Hematopoietic multipotent progenitor cell (in vitro differentiated cells): ENCODE results near the gene ELFN1. TPM values are rescaled to one million over a fixed set of nuclear protein-coding genes. Genes with fewer than 3 reads are reported as not detected.
A peak's percentile ranks its signal among the peaks of the same experiment; 100 is the strongest.

ENCODE experiments used
- DNase-seq, 3 donors: peaks; one replicate each; pipeline ENCODE4 v3.0.0-alpha.2; 2011 to 2015; ENCODE audit warnings: low read depth in 2 of 3, low spot score in 2 of 3
- total RNA-seq: library from RNA; depleted of rRNA; stranded (reverse); fragments of >200 nt; gene quantifications from one replicate; pipeline ENCODE4 v1.2.3, GENCODE V29; 2012

Gene ELFN1
- total RNA-seq, 1 donor, result 0.27 TPM

- no peak for DNase-seq
These were observed 67.9 kb downstream of the ELFN1 start for GRCh38 chr7:1737956-1738355.

- peak in 1 of 3 donors; percentile 18 for DNase-seq
These were observed 68.4 kb downstream of the ELFN1 start for GRCh38 chr7:1738511-1738910.

- DNase-seq, result no peak
These were observed 68.9 kb downstream of the ELFN1 start for GRCh38 chr7:1738956-1739355.

GRCh38 chr7:1739593-1739992 lies 69.5 kb downstream of the ELFN1 start:
- DNase-seq, result no peak

DNA sequence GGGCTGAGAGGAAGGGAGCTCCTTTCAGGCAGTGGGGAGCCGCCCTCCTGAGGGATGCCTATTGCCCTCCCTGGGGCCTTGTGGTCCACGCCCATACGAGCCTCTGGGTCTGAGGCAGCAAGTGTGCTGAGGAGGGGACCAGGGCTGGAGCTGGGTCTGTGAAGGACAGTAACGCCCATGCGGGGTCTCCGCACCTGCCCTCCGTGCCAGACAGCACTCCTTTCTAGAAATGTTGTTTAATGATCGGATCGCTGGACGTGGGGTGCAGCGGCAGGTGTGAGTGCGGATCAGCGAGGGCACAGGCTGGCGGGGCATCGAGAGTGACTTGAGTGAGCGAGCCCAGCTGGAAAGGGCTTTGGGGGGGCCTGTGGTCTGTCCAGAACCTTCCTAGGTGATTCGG lies 70.1 kb downstream of the ELFN1 start:
- DNase-seq, result no peak

DNA sequence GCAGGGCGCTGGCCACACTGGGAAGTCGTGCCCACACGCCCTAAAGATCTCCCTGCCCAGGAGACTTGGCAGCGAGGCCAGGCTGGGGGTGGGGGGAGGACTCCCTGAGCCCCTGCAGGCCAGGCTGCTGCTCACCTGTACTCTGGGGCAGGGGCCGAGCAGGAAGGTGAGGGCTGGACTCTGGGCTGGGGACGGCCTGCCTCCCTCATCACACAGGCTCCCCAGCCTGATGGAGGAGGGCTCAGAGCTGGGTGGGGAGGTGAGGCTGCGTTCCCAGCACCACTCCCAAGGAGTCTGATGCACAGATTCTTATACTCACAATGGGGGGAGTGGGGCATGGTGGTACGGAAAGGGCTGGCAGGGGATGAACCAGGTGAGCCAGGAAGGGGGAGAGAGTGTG lies 71.2 kb downstream of the ELFN1 start:
- no peak for DNase-seq

GRCh38 chr7:1741751-1742554 lies 71.9 kb downstream of the ELFN1 start:
- DNase-seq, result no peak

DNA sequence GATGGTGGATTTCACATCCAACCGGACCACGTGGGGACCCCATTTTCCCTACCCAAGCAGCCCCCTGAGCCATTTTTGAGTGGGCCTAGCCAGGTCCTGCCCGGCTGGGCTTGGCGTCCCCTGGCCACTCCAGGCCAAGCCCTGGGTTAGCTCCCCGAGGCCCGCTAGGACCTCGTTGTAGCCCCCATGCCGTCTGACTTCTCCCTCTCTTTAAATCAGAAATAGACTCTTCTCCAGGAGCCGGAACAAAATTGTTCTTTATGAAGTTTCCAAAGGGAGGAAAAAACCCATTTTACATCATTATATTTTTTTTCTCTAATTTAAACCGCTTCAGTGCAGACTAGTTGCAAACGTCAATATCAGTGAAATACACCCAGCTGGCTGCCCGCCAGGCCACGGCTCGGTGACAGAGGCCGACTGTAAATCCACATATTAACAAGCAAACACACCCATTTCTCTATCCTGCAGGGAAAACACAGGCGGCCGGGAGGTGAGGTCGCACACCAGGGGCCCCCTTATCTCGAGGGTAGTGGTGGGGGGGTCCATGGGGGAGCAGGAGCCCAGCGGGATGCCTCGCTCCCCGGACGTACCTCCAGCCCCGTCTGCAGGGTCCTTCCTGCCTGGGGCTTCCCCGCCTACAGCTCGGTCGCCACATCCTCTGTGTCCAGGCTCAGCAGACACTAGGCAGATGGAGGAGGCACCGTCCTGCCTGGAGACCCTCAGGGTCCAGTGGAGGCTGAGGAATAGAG lies 72.7 kb downstream of the ELFN1 start:
- peak; percentile 9 to 71 (median 57) for DNase-seq

DNA sequence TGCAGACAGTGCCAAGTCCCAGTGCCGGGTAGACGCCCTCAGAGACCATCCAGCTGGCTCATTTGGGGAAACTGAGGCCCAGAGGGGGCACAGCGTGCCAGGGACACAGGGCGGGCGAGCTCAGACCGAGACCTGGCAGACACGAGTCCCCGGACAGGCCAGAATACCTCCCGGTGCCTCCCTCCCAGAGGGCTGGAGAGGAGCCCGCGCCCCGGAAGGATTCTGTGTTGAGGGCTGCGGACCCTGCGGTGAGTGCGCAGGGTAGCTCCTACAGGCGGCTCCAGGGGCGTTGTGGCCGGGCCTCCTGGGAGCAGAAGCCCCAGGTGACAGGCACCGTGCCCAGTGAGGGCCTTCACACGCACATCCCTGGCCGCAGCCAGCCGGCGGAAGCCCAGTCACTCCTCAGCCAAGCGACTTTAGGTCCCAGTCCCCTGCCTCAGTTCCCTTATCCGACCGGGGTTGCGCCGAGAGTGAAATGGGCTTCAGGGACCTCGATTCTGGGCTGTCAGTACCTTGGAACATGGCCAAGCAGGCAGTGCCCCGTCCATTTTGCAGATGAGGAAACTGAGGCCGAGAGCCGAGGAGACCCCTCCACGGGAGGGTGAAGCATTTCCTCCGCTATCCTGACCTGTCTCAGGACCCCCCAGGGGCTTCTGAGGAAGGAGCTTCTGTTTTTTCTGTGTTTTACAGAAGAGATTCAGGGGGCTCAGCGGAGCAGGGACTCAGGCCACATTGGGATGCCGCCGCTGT lies 73.6 kb downstream of the ELFN1 start:
- no peak for DNase-seq

DNA sequence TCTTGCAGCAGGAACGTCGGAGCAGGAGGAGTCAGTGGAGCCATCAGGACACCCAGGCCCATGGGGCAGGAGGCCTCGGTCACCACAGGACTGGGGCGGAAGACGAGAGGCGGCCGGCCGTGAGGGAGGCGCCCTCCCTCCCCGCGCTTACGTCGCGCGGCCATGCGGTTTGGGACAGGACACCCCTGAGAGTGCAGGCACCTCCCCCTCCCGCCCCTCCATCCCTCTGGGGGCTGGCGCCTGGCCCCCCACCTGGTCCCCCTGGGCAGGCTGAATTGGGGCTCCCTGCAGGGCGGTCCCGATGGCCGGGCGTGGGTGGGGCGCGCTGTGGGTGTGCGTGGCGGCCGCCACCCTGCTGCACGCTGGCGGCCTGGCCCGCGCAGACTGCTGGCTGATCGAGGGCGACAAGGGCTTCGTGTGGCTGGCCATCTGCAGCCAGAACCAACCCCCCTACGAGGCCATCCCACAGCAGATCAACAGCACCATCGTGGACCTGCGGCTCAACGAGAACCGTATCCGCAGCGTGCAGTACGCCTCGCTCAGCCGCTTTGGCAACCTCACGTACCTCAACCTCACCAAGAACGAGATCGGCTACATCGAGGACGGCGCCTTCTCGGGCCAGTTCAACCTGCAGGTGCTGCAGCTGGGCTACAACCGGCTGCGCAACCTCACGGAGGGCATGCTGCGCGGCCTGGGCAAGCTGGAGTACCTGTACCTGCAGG lies 74.4 kb downstream of the ELFN1 start:
- DNase-seq, result no peak

DNA sequence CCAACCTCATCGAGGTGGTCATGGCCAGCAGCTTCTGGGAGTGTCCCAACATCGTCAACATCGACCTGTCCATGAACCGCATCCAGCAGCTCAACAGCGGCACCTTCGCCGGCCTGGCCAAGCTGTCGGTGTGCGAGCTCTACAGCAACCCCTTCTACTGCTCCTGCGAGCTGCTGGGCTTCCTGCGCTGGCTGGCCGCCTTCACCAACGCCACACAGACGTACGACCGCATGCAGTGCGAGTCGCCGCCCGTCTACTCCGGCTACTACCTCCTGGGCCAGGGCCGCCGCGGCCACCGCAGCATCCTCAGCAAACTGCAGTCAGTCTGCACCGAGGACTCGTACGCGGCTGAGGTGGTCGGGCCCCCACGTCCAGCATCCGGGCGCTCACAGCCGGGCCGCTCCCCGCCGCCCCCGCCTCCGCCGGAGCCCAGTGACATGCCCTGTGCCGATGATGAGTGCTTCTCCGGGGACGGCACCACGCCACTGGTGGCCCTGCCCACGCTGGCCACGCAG lies 75.0 kb downstream of the ELFN1 start:
- no peak for DNase-seq

GRCh38 chr7:1745576-1746490 lies 75.8 kb downstream of the ELFN1 start:
- no peak for DNase-seq

DNA sequence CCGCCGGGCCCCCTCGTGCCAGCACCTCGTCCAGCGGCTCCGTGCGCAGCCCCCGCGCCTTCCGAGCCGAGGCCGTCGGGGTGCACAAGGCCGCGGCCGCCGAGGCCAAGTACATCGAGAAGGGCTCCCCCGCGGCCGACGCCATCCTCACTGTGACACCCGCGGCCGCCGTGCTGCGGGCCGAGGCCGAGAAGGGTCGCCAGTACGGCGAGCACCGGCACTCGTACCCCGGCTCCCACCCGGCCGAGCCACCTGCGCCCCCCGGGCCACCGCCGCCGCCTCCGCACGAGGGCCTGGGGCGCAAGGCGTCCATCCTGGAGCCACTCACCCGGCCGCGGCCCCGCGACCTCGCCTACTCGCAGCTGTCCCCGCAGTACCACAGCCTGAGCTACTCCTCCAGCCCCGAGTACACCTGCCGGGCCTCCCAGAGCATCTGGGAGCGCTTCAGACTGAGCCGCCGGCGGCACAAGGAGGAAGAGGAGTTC lies 76.5 kb downstream of the ELFN1 start:
- no peak for DNase-seq

DNA sequence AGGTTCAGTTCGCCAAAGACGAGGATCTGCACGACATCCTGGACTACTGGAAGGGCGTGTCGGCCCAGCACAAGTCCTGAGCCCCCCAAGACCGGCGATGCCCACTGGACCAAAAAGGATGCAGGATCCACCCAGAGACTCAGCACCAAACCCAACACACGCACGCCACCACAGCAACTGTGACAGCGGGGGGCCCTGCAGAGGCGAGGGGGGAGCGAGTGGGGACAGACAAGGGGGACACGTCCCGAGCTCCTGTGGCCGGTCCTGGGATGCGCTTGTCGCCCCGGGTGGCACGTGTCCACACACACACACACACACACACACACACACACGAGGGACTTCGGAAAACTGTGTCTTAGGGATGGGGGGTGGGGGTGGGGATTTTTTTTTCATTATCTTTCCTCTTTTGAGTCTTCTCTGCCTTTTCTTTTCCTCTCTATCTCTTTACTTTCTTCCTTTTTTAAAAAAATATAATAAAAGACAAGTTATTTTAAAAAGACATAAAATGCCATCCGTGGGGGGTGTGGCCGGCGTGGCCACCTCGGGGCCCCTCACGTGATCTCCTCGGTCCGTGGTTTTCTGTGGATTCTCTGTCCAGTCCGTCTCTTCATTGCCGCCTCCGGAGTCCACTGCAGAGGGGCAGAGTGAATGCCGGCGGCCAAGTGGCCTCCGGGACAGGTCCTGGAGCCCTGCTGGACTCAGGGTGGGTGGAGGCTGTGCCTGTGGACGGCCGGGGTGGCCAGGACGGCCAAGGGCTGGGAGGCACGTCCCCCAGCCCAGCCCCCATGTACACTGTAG lies 77.1 kb downstream of the ELFN1 start:
- DNase-seq, result no peak

DNA sequence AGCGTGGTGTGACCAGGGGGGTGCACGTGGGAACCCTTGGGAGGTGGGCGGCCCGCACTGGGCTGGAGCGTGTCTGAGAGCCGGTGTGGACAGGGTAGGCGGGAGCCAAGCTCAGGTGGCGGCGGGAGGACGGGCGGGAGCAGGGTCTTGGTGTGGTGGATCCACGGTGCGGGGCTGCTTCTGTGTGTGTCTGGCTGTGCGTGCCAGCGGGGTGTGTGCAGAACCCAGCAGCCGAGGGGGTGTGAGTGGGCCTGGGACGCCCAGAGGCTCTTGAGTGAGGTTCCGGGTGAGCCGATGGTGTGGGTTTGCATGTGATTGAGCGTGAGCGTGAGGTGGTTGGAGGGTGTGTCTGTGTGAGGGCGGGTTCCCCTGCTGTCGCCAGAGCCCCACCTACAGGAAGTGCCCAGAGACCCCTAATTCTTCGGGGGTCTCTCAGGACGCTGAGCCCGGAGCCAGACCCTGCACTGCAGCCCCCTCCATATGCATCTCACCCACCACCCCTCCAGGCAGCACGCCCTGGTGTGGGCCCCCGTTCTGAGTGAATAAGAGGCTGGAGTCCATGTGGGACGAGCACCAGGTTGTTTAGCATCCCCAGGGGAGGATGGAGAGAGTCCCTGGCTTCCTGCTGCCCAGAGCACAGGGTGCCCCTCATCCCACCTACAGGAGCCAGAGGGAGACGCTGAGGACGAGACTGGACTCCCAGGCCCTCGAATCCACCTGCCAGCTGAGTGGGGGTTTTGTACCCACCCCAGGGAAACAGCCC lies 78.2 kb downstream of the ELFN1 start:
- DNase-seq, result no peak

- DNase-seq, result no peak
These were observed 78.7 kb downstream of the ELFN1 start for GRCh38 chr7:1748839-1749173.

GRCh38 chr7:1749351-1749863 lies 79.3 kb downstream of the ELFN1 start:
- DNase-seq, result no peak
